Neural cell (in vitro differentiated cells): ENCODE measurements around the gene UBQLNL.

Source experiments
- CTCF ChIP-seq: fragments of 450-650 bp; IDR thresholded peaks from 2 replicates; pipeline ENCODE4 v1.5.1; 2014; ENCODE audit warnings: antibody characterized with exemption, mild to moderate bottlenecking, moderate library complexity; ENCODE audit not compliant: poor library complexity, severe bottlenecking
- EZH2 ChIP-seq: fragments of 200-600, 300-800 bp; shearing (Covaris generic), sonication (generic); IDR thresholded peaks from 2 replicates; pipeline ENCODE4 v1.6.1; 2014; ENCODE audit warnings: antibody characterized with exemption, low read length, borderline replicate concordance, mild to moderate bottlenecking; ENCODE audit not compliant: insufficient read depth, poor library complexity, severe bottlenecking
- POLR2AphosphoS5 ChIP-seq: IDR thresholded peaks from 2 replicates; pipeline ENCODE4 v1.6.1; 2012

GRCh38 chr11:5507177-5507932, 9.1 kb downstream of the UBQLNL start:
- TF ChIP-seq POLR2AphosphoS5 (no peak), CTCF (no peak), EZH2 (no peak)
